Renal cortex interstitium (tissue), 11 donors: Measurements from ENCODE around the gene ZNF121. TPM values are rescaled to one million over a fixed set of nuclear protein-coding genes. Genes with fewer than 3 reads are reported as not detected.
A peak's percentile ranks its signal among the peaks of the same experiment; 100 is the strongest.
"Not testable (repeated sequence)": the region's sequence is repeated elsewhere in the genome, so short reads cannot be mapped to it uniquely, and the experiment has no call there.

Experiments
- DNase-seq, 11 donors: peaks; one replicate each; pipeline ENCODE4 v3.0.0-alpha.2; 2013; ENCODE audit warnings: low read depth in 9 of 11, low spot score in 4 of 11; ENCODE audit errors: extremely low read depth in 1 of 11
- polyA plus RNA-seq, 3 donors: library from polyadenylated mRNA; unstranded; fragments of 120-200 nt; gene quantifications; one replicate each; pipeline ENCODE4 v1.2.1, GENCODE V29; 2013; ENCODE audit not compliant: insufficient read length in 3 of 3

The ZNF121 gene
- polyA plus RNA-seq, 3 donors, result 14.7 to 30.5 (median 20.6) TPM

DNA sequence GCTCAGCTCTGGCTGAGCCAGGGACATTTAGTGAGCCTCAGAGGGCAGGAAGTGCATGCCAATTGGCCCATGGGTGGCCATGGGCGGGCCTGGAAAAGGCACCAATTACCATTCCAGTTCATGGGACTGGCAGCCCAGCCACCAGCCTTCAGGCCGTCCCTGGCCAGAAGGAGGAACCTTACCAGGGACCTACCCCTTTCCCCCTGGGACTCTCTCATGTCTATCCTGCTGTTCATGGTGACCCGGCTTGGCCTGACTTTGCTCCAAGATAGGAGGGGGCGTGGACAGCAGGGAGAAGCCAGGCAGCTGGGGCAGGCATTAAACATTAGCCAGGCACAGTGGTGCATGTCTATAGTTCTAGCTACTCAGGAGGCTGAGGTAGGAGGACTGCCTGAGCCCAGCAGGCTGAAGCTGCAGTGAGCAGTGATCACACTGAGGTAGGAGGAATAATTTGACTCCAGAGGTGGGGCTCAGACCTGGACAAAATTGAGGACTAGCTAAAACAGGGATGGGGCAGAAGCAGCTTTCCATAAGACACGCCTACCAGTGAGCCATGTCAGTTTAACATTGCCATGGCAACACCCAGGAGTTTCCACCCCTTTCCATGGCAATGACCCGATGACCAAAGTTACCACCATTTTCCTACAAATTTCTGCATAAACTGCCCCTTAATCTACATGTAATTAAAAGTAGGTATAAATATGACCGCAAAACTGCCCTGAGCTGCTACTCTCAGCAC, 31.6 kb downstream of the ZNF121 start:
- DNase-seq, result no peak

DNA sequence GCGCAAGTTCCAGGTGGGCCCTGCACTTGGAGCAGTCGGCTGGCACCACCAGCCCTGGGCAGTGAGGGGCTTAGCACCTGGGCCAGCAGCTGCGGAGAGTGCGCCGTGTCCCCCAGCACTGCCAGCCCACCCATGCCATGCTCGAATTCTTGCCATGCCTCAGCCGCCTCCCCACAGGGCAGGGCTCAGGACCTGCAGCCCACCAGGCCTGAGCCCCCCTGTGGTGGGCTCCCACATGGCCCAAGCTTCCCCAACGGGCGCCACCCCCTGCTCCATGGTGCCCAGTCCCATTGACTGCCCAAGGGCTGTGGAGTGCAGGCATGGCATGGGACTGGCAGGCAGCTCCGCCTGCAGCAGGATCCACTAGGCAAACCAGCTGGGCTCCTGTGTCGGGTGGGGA, 36.4 kb downstream of the ZNF121 start:
- DNase-seq, result no peak

DNA sequence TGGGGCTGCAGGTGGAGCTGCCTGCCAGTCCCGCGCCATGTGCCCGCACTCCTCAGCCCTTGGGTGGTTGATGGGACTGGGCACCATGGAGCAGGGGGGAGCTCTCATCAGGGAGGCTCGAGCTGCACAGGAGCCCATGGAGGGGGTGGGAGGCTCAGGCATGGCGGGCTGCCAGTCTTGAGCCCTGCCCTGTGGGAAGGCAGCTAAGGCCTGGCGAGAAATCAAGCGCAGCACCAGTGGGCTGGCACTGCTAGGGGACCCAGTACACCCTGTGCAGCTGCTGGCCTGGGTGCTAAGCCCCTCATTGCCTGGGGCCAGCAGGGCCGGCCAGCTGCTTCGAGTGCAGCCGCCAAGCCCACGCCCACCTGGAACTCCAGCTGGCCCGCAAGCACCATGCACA, 43.0 kb downstream of the ZNF121 start:
- DNase-seq, result not testable (repeated sequence)

DNA sequence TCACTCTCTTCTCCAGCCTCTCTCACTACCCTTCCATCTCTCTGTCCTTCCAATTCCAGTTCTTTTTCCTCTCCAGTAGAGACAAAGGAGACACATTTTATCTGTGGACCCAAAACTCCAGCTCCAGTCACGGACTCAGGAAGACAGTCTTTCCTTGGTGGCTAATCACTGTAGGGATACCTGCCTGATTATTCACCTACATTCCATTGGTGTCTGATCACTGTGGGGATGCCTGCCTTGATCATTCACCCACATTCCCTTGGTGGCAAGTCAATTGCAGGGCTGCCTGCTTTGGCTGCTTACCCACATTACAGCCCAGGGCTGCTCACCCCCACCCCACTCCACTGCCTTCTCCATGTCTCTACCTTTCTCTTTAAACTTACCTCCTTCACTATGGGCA, 44.4 kb downstream of the ZNF121 start:
- DNase-seq, result not testable (repeated sequence)

DNA sequence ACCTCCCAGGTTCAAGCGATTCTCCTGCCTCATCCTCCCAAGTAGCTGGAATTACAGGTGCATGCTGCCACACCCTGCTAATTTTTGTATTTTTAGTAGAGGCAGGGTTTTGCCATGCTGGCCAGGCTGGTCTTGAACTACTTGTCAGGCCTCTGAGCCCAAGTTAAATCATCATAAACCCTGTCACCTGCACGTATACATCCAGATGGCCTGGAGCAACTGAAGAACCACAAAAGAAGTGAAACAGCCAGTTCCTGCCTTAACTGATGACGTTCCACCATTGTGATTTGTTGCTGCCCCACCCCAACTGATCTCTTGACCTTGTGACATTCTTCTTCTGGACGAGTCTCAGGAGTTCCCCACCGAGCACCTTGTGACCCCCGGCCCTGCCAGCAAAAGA, 45.1 kb downstream of the ZNF121 start:
- DNase-seq, result not testable (repeated sequence)

DNA sequence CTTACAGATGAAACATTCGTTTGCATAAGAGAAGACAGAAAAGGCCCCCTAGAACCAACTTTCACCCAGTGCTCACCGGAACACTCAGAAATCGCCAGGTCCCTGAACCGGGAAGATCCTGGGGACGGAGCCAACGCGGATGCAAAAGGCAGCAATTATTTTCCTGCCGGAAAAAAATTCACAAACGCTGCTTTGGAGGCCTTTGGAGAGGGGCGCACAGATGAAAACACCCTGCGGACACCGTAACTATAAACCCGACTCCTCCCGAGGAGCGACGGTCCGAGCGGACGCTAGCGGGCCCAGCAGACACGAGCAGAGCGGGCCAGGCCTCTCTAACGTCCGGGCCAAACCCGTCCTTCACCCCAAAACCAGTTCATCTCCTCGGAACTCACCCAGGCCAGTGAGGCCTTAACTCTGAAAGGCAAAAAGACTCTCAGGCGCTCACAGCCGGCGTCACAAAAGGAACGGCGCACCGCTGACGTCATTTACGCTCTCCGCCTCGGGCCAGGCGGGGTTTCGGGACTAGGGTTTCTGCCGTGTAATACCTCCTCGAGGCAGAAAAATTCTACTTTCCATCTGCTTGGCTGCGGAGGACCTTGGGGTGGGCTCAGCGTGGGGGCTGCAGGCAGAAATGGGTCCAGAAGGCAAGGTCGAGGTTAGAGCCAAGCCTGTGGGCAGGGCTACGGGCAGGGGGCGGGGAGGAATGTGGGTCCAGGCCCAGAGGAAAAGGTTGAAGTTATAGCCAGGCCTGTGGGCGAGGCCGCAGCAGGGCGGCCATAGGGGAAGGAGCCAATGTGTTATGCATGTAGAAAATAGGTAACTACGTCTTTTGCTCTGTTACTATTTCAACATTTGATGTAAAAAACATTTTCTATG, 45.9 kb downstream of the ZNF121 start, which contains the start of gene ZNF426:
ZNF426 (minus strand) TSS at position 463 of the 876 bp plus-strand sequence. CDS start 2,413 bp downstream, outside the sequence.
- DNase-seq, result peak; percentile 80 to 94 (median 91)

DNA sequence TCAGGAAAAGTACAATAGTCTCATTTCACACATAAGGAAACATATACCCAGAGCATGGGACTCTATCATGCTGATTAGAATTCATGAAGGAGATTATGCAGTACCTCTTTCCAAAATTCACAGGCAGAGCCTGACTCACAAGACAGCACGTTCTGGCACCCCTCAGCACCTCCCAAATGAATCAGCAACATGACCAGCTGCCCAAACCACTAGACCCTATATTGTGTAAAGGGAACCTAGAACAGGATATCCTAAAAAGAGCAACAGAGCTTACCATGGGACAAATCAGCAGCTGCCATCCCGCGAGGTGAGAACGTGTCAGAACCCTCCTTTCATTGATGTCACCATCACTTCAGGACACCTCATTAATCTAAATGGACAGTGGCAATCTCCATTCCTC, 48.4 kb downstream of the ZNF121 start:
- no peak for DNase-seq

DNA sequence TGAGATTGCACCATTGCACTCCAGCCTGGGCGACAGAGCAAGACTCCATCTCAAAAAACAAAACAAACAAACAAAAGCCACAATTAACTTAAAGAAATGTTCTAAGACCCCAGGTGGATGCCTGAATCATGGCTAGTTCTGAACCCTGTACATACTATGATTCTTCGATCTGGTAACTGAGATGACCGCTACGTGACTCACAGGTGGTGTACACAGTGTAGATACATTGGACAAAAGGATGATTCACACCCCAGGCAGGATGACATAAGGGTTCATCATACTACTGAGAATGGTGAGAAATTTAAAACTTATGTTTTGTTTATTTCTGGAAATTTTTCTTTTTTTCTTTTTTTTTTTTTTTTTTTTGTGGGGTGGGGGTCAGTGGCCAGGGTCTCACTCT, 52.4 kb downstream of the ZNF121 start:
- DNase-seq, result no peak

DNA sequence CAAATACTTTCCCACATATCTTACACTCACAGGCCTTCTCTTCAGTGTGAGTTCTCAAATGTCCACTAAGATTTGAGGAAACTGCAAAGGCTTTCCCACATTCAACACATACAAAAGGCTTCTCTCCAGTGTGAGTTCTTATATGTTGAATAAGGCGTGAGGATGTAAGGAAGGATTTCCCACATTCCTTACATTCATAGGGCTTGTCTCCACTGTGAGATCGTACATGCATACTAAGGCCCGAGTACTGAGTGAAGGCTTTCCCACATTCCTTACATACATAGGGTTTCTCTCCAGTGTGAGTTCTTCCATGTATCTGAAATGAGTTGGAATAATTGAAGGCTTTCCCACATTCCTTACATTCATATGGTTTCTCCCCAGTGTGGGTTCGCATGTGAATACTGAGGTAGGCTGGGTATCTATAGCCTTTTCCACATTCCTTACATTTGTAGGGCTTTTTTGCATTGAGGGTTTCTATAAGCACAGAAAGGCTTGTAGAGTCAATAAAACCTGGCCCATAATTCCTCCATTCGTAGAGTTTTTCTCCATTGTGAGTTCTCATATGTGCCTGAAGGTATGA, 55.5 kb downstream of the ZNF121 start:
- DNase-seq, result no peak

DNA sequence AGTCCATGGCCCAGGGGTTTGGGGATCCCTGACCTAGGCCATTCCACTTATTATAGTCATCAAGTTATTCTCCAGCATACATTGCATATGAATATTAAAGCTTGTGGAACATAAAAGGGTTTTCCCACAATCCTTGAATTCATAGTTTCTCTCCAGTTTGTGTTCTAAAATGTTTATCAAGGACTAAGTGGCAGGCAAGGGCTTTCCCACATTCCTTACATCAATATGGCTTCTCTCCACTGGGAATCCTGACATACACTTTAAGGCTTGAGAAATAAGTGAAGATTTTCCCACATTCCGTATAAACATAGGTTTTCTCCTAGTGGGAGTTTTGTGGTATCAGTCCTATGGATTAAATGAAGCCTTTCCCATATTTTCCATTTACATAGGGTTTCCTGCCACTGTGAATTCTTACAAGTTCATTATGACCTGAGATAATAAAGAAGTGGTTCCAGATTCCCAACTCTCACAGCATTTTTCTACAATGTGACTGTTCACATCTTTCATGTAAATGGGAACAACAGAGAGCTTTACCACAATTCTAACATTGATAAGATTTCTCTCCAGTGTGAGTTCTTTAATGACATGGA, 60.3 kb downstream of the ZNF121 start:
- no peak for DNase-seq

Other genes starting within 250 kb of the ZNF121 start
- gene ZNF177, start 221.5 kb downstream of the ZNF121 start, polyA plus RNA-seq, result 10 to 100 TPM; 10.0 to 14.0 (median 13.9) TPM
- 10 to 100 TPM; 36.3 to 67.1 (median 38.1) TPM for gene ZNF266, start 148.9 kb downstream of the ZNF121 start, polyA plus RNA-seq
- gene ZNF560, start 85.9 kb downstream of the ZNF121 start, polyA plus RNA-seq, result under 1 TPM; 0.56 to 0.93 (median 0.67) TPM
- gene ZNF426, start 45.9 kb downstream of the ZNF121 start, polyA plus RNA-seq, result 10 to 100 TPM; 20.3 to 25.0 (median 24.4) TPM
- gene ZNF561, start 36.7 kb upstream of the ZNF121 start, polyA plus RNA-seq, result 10 to 100 TPM; 49.3 to 62.8 (median 62.5) TPM
- gene ZNF562, start 90.6 kb upstream of the ZNF121 start, polyA plus RNA-seq, result 10 to 100 TPM; 25.7 to 26.7 (median 26.4) TPM
- gene ZNF846, start 184.2 kb upstream of the ZNF121 start, polyA plus RNA-seq, result 10 to 100 TPM; 20.1 to 33.0 (median 20.5) TPM
- 10 to 100 TPM; 26.6 to 35.3 (median 29.2) TPM for gene FBXL12, start 234.6 kb upstream of the ZNF121 start, polyA plus RNA-seq
- 100 to 1,000 TPM; 261 to 311 (median 295) TPM for gene UBL5, start 243.4 kb upstream of the ZNF121 start, polyA plus RNA-seq